Activated B cell treated with CpG ODN at 0.5 μM for 24 hours (primary cell): ENCODE results near the gene CLRN1. TPM values are rescaled to one million over a fixed set of nuclear protein-coding genes. Genes with fewer than 3 reads are reported as not detected.

ENCODE experiments used
- ATAC-seq: fragments of 200-7000 bp; cut with Tn5 transposase; one replicate; pipeline ENCODE4 v1.10.0; 2021; ENCODE audit warnings: low read depth, mild to moderate bottlenecking, moderate library complexity
- CTCF ChIA-PET: fragments of 350-600 bp; sonication (Branson Sonifier 250); formaldehyde crosslinking; loops from one replicate; lab custom pipeline; 2021; ENCODE audit warnings: antibody characterized with exemption; lab: Charles Lee
- POLR2A ChIA-PET: fragments of 350-600 bp; sonication (Branson Sonifier 250); formaldehyde crosslinking; loops from one replicate; lab custom pipeline; 2021; ENCODE audit warnings: antibody characterized with exemption; lab: Charles Lee
- DNase-seq: peaks from one replicate; pipeline ENCODE4 v3.0.0; 2022
- H3K27ac Mint-ChIP-seq: one replicate; pipeline ENCODE4 v1.8.0; 2020; ENCODE audit warnings: mixed read lengths
- H3K27me3 Mint-ChIP-seq: one replicate; pipeline ENCODE4 v1.8.0; 2021; ENCODE audit warnings: mixed read lengths
- H3K36me3 Mint-ChIP-seq: one replicate; pipeline ENCODE4 v1.8.0; 2021; ENCODE audit warnings: low read depth, mixed read lengths
- H3K4me1 Mint-ChIP-seq: one replicate; pipeline ENCODE4 v1.8.0; 2021; ENCODE audit warnings: mixed read lengths
- H3K4me3 Mint-ChIP-seq: one replicate; pipeline ENCODE4 v1.8.0; 2020; ENCODE audit warnings: mild to moderate bottlenecking, mixed read lengths
- H3K9me3 Mint-ChIP-seq: one replicate; pipeline ENCODE4 v1.8.0; 2020; ENCODE audit warnings: mixed read lengths
- intact Hi-C: fragments of 100-400 bp; cut with micrococcal nuclease; formaldehyde crosslinking; loops from one replicate; pipeline ENCODE4 v1.15.1; 2024
- total RNA-seq: library from RNA; stranded (reverse); gene quantifications from 2 replicates; pipeline ENCODE4 v1.2.3, GENCODE V29; 2022
- TF ChIP-seq, protein P1 (sequence below): fragments of 200-600 bp; IDR thresholded peaks from one replicate; pipeline ENCODE4 v1.8.0; 2022; ENCODE audit warnings: antibody characterized with exemption, mild to moderate bottlenecking

Gene CLRN1
- total RNA-seq, 1 donor from 2014 or later: not detected

DNA sequence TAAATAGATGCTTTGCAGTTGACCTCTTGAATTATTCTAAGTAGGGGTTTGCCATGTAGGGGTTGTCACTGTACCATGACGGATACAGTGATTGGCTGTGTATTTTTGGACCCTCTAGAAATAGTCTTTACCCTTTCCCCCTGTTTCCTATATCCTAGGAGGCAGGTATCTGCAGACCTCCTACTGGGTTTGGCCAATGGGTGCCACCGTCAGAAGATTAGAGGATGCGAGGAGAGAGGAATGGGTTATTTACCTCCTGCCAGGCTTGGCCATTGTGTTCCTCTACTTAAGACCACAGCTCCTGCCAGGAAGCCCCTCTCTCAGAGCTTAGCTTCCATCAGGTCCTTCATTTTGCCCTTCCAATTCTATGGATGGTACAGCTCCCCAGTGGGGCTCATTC, 40.2 kb upstream of the CLRN1 start:
- DNase-seq (no peak), ATAC-seq (no peak)
- ChIA-PET POLR2A (no interaction called here), CTCF (no interaction called here)
- TF ChIP-seq, protein P1, sequence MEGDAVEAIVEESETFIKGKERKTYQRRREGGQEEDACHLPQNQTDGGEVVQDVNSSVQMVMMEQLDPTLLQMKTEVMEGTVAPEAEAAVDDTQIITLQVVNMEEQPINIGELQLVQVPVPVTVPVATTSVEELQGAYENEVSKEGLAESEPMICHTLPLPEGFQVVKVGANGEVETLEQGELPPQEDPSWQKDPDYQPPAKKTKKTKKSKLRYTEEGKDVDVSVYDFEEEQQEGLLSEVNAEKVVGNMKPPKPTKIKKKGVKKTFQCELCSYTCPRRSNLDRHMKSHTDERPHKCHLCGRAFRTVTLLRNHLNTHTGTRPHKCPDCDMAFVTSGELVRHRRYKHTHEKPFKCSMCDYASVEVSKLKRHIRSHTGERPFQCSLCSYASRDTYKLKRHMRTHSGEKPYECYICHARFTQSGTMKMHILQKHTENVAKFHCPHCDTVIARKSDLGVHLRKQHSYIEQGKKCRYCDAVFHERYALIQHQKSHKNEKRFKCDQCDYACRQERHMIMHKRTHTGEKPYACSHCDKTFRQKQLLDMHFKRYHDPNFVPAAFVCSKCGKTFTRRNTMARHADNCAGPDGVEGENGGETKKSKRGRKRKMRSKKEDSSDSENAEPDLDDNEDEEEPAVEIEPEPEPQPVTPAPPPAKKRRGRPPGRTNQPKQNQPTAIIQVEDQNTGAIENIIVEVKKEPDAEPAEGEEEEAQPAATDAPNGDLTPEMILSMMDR: no peak
- H3K4me1 Mint-ChIP-seq: no peaks in the 10 kb centered on the region
- no peaks in the 10 kb centered on the region for H3K9me3 Mint-ChIP-seq
- no peak overlapping the region for H3K4me3 Mint-ChIP-seq
- intact Hi-C loops: no loop called here
- no peaks in the 10 kb centered on the region for H3K36me3 Mint-ChIP-seq
- H3K27me3 Mint-ChIP-seq: peaks cover 2% of the 10 kb centered on the region
- H3K27ac Mint-ChIP-seq: no peak overlapping the region

DNA sequence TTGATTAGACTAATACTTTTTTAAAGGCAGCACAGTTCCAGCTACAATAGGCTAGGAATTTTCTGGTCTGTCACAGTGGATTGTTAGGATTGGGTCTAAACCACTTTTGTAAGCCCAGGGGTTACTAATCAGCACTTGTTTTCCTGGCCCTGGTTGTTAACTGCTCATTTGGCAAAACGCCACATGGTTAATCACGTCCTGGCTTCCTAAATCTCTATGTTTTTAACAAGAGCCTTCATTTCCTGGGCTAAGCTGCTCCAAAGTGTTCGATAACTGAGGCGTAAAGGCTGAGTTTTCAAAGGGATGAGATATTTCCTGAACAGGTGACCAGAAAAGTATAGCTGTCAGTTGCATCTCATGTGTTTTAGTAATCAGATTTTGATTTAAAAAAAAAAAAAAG, 38.9 kb upstream of the CLRN1 start:
- POLR2A ChIA-PET: no interaction called here
- Mint-ChIP-seq H3K9me3 (no peaks in the 10 kb centered on the region), H3K27ac (no peak overlapping the region), H3K36me3 (no peaks in the 10 kb centered on the region), H3K4me3 (no peak overlapping the region), H3K4me1 (no peaks in the 10 kb centered on the region), H3K27me3 (peaks cover 2% of the 10 kb centered on the region)
- TF ChIP-seq, protein P1: no peak
- intact Hi-C loops: no loop called here
- CTCF ChIA-PET: no interaction called here
- DNase-seq (no peak), ATAC-seq (no peak)

DNA sequence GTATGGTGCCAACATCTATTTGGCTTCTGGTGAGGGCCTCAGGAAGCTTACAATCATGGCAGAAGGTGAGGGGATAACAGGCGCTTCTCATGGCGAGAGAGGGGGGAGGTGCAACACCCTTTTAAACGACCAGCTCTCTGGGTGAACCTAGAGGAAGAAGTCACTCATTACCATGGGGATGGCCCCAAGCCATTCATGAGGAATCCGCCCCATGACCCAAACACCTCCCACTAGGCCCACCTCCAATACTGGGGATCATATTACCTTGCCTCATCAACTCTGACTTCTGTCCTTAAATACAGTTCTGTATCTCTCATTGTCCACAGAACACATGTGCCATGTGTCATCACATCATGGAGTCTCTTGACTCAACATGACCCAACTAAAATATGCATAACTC, 37.5 kb upstream of the CLRN1 start:
- DNase-seq (no peak), ATAC-seq (no peak)
- intact Hi-C loops: no loop called here
- Mint-ChIP-seq H3K36me3 (no peaks in the 10 kb centered on the region), H3K4me3 (no peak overlapping the region), H3K4me1 (no peaks in the 10 kb centered on the region), H3K27me3 (peaks cover 5% of the 10 kb centered on the region), H3K27ac (no peak overlapping the region), H3K9me3 (no peaks in the 10 kb centered on the region)
- ChIA-PET POLR2A (no interaction called here), CTCF (no interaction called here)
- TF ChIP-seq, protein P1: no peak

DNA sequence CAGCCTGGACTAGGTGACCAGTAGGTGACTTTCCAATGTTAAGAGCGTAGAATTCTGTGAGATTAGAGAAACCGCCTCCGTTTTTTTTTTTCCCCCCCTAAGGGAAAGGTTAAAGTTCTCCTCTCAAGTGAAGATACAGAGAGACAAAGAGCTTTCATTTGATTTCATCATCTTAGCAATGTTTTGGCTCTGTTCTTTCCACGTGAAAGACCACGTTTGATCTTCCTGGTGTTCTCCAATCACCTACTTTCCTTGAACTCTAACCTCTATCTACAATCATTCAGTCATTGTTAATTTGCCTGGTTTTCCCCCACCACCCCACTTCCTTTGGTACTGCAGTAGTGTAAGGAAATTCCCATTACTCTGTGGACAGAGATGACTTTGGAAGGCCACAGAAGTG, 36.9 kb upstream of the CLRN1 start:
- H3K36me3 Mint-ChIP-seq: no peaks in the 10 kb centered on the region
- H3K27me3 Mint-ChIP-seq: peaks cover 5% of the 10 kb centered on the region
- ChIA-PET POLR2A (no interaction called here), CTCF (no interaction called here)
- H3K27ac Mint-ChIP-seq: no peak overlapping the region
- DNase-seq: no peak
- ATAC-seq: no peak
- H3K9me3 Mint-ChIP-seq: no peaks in the 10 kb centered on the region
- H3K4me1 Mint-ChIP-seq: no peaks in the 10 kb centered on the region
- TF ChIP-seq, protein P1: no peak
- intact Hi-C loops: no loop called here
- H3K4me3 Mint-ChIP-seq: no peak overlapping the region

DNA sequence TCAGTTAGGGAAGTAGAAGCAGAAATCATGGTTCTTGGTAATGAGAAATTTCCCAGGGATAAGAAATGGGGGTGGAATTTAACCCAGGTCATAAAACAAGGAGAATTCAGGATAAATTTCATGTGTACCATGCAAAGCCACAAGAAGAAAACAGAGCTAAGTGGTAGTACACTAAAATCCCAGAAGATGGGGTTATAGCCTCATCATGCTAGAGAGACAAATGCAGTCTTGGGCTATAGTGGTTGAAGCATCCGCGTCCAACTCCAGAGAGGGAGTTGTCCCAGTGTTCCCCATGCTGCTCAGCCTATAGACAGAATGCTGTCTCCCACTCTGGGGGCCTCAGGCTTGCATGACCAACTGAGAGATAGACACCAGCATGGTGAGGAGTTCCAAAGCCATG, 36.2 kb upstream of the CLRN1 start:
- intact Hi-C loops: no loop called here
- H3K4me3 Mint-ChIP-seq: no peak overlapping the region
- no peaks in the 10 kb centered on the region for H3K4me1 Mint-ChIP-seq
- H3K27me3 Mint-ChIP-seq: peaks cover 5% of the 10 kb centered on the region
- TF ChIP-seq, protein P1: no peak
- no peaks in the 10 kb centered on the region for H3K36me3 Mint-ChIP-seq
- ChIA-PET CTCF (no interaction called here), POLR2A (no interaction called here)
- H3K9me3 Mint-ChIP-seq: no peaks in the 10 kb centered on the region
- DNase-seq (no peak), ATAC-seq (no peak)
- H3K27ac Mint-ChIP-seq: no peak overlapping the region
